NCI-H1694 (cell line): ENCODE measurements around the gene CHODL.

Experiments used
- DNase-seq: peaks from one replicate; lab custom pipeline; 2025; lab: John Stamatoyannopoulos, UW

Gene CHODL

GRCh38 chr21:18244671-18245463, at the start of gene CHODL:
CHODL (plus strand) TSS chr21:18244833; CDS start chr21:18245224, 391 bp downstream.
- DNase-seq = no peak

DNA sequence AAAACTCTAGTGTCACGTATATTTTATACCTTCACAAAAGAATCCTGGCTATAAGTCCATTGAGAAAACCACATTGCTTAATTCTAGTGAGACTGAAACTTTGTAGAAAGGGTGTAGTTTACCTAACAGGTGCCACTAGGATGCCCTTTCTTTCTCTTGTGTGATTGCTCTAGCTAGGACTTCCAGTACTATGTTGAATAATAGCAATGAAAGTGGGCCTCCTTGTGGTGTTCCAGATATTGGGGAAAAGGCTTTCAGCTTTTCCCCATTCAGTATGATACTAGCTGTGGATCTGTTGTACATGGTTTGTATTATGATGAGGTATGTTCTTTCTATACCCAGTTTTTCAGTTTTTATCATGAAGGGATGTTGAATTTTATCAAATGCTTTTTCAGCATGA, 39.7 kb upstream of the CHODL start:
- peak; percentile 6 for DNase-seq

DNA sequence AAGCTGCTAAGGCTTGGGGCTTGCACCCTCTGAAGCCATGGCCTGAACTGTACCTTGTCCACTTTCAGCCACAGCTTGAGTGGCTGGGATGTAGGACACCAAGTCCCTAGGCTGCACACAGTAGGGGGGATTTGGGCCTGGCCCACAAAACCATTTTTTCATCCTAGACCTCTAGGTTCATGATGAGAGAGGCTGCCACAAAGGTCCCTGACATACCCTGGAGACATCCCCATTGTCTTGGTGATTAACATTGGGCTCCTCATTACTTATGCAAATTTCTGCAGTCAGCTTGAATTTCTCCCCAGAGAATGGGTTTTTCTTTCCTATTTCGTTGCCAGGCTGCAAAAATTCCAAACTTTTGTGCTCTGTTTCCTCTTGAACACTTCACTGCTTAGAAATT, 26.3 kb upstream of the CHODL start:
- DNase-seq = no peak

DNA sequence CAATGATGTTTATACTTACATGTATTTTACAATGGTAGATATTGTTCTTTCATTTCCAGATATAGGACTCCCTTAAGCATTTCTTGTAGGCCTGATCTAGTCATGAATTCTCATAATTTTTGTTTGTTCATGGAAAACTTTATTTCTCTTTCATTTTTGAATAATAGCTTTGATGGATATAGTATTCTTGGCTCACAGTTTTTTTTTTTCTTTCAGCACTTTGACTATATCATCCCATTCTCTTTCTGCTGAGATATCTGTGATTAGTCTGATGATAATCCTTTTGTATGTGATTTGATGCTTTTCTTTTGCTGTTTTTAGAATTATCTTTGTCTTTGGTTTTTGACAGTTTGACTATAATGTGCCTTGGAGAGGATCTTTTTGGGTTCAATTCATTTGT, 24.1 kb upstream of the CHODL start:
- no peak for DNase-seq

GRCh38 chr21:18222346-18222745, 22.3 kb upstream of the CHODL start:
- DNase-seq = no peak

GRCh38 chr21:18228060-18228739, 16.4 kb upstream of the CHODL start:
- DNase-seq = peak; percentile 92

GRCh38 chr21:18235545-18235944, 9.1 kb upstream of the CHODL start:
- DNase-seq = no peak

DNA sequence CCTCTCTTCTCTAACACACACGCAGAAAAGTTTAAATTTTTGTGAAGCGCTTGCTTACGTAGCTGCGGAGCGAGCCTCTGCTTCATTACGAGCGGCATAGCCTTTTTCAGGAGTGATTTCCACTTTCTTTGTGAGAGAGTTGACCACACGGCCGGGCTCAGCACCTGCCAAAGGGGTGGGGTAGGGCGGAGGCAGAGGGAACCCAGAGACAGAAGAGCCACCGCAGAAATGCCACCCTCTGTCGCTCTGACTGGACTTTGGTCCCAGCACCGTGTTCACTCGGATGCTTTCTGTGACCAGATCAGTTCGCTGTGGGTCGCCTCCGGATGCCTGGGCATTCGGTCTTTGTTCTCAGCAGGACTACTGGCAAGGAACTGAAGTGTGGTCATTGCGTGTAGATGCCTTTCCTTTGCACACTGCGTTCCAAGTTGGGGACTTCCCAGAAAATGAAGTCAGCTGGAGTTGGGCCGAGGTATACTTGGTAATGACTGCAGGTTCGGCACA, 883 bp downstream of the CHODL start:
- no peak for DNase-seq

GRCh38 chr21:18248171-18248570, 3.5 kb downstream of the CHODL start:
- no peak for DNase-seq

DNA sequence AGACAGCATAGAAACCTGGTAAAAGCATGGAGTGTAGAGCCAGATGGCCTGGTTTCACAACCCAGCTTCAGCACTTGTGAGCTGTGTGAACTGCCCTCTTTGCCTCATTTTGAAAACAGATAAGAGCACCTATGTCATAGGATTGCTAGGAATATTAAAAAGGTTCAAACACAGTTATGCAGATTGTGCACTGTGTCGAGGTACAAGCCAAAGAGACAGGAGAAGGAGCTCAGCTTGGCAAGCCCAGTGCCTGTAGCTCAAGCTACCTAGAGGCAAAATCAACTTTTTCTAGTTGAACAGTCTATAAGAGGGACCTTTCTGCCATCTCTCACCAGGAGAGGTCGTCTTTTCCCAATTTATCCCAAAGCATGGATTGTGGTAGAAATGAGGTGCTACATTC, 5.0 kb downstream of the CHODL start:
- DNase-seq = peak; percentile 49

DNA sequence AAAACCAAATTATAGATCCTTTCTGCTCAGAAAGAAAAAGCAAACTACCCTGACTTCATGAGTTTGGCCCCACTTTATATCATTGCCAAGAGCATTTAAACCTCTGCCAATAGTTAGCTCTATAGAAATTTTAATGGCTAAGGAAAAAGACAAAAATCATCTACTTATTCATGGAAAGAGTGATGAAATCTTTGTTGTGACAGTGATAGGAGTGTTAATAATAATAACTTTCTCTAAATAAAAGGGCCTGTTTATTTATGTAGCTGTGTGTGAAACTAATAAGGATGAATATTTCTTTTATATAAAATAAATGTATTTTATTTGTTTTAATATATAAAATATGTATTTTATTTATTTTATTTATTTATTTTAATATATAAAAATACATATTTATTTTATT, 6.4 kb downstream of the CHODL start:
- DNase-seq = no peak

- DNase-seq = no peak
Measured at GRCh38 chr21:18252256-18252655, 7.6 kb downstream of the CHODL start.

- no peak for DNase-seq
Measured at GRCh38 chr21:18252680-18253079, 8.0 kb downstream of the CHODL start.

- no peak for DNase-seq
Measured at GRCh38 chr21:18253221-18253620, 8.6 kb downstream of the CHODL start.

GRCh38 chr21:18253799-18254198, 9.2 kb downstream of the CHODL start:
- DNase-seq = no peak

GRCh38 chr21:18265944-18266343, 21.3 kb downstream of the CHODL start:
- no peak for DNase-seq

DNA sequence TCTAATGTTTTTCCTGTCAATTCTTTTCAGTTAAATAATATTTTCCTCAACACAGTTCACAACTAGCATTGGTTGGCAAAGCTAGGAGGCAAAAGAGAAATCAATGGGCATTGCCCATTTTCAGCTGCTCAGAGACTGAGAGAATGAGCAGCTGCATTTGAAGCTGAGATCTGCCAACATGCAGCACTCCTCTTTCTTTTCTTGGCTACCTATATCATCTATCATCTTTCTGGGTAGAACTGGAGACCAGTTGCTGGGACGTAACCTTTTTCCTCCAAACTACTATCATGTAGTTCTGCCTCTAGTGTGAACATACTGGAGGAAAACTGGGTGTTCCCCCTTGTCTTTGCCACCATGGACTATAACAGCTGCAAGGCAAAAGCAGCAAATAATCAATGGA, 22.9 kb downstream of the CHODL start:
- DNase-seq = no peak

DNA sequence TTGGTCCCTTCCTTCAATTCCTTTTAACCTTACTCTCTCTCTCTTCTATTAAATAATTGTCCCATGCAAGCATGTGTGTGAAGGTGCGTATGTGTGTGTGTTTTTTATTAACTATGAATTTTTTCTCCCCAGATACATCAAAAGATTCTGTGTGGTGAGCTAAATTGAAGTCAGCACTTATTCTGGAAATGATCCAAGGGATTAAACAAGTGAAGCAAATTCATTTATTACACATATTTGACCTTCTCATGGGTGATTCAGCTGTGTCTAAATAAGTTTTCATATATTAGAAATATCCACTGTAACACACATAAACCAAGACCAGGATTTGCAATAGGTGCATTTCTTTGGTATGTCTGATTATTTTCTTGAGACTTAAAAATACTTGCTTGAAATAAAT, 24.3 kb downstream of the CHODL start:
- no peak for DNase-seq

DNA sequence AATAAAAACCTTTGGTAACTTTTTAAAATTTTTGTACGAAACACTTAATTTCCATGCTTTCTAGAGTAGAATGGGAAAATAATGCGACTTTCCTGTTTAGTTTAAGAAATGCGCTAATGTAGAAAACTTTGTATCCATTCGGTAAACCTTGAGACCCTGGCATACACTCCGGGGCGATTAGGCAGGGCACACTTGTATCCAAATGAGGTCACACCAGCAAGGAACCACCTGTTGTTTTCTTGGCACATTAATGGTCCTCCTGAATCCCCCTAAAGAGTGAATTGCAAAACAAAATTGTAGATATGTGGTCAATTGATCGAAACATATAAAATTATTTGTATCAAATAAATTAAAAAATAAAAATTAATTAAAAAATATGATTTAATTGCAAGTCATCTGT, 25.2 kb downstream of the CHODL start:
- DNase-seq = no peak

- no peak for DNase-seq
Measured at GRCh38 chr21:18273400-18273799, 28.8 kb downstream of the CHODL start.

- no peak for DNase-seq
Measured at GRCh38 chr21:18274370-18274769, 29.7 kb downstream of the CHODL start.

- no peak for DNase-seq
Measured at GRCh38 chr21:18275781-18276180, 31.1 kb downstream of the CHODL start.

- no peak for DNase-seq
Measured at GRCh38 chr21:18285379-18285778, 40.7 kb downstream of the CHODL start.
